ENCODE data around the gene HNMT.

- TF ChIP-seq CTCF (IDR thresholded peaks at IDR 0.05) (no peak), POLR2A (IDR thresholded peaks at IDR 0.05) (no peak)
These were observed 14.0 kb upstream of the HNMT start for GRCh38 chr2:137950238-137950637.
